ENCODE measurements around the gene MYRIP.

DNA sequence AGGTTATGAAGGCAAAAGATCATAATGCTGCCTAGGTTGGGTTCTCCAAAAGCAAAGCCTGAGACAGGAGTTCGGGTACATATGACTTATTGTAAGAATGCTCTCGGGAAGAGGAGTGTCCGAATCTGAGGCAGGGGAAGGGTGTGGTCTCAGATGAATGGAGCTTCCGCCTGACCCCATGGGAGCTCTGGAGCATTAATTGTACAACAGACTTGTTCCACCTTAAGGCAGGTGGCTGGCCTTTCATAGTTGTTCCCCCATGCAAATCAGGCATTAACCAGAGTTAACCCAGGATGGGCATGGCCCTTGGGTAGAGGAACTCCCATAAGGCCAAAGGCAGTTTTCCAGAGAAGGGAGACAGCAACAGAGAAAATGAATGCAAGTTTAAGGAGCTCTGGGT is 170.6 kb downstream of the MYRIP start:
- no peak for TF ChIP-seq SPI1 (IDR thresholded peaks at IDR 0.05; ENCODE audit: low read depth, low read length)
- no peak for TF ChIP-seq POLR2A (IDR thresholded peaks at IDR 0.05; ENCODE audit: low read depth, low read length)
- TF ChIP-seq POLR2AphosphoS5 (IDR thresholded peaks at IDR 0.05; ENCODE audit: low read depth, low read length) = no peak
- no peak for TF ChIP-seq TAF1 (IDR thresholded peaks at IDR 0.05; ENCODE audit: low read depth, low read length)
- TF ChIP-seq POU2F2 (IDR thresholded peaks at IDR 0.05; ENCODE audit: low read depth, low read length) = no peak

Measured in GM12891 (cell line).